ENCODE data around the gene DAO.

DNA sequence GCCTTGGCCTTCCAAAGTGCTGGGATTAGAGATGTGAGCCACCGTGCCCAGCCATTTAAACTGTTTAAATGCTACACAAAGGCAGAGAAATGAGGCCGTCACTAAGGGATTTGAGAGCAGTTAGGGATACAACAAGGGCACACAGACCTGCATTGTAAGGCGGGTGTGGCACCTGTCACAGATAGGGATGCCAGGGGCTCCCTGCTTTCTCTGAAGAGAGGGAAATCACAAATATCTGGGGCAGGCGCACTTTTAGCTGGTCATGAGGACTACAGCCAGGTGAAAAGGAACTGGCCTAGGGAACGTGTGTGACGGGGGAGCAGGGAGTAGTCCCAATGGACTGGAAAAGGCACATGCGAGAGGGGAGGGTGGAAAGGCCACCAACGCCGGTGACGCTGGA is 32.2 kb upstream of the DAO start:
- no peak for TF ChIP-seq POLR2A (IDR thresholded peaks at IDR 0.05; ENCODE audit: low read length)
- no peak for TF ChIP-seq GATA1 (IDR thresholded peaks at IDR 0.05; ENCODE audit: low read depth, low read length)

Measured in erythroblast (primary cell).